Kidney tubule cell (primary cell): ENCODE measurements around the gene EHMT1.
"Not testable (repeated sequence)": the region's sequence is repeated elsewhere in the genome, so short reads cannot be mapped to it uniquely, and the experiment has no call there.

ENCODE experiments used
- DNase-seq: peaks from one replicate; pipeline ENCODE4 v3.0.0-alpha.2; 2018; ENCODE audit warnings: low spot score

Gene EHMT1

DNA sequence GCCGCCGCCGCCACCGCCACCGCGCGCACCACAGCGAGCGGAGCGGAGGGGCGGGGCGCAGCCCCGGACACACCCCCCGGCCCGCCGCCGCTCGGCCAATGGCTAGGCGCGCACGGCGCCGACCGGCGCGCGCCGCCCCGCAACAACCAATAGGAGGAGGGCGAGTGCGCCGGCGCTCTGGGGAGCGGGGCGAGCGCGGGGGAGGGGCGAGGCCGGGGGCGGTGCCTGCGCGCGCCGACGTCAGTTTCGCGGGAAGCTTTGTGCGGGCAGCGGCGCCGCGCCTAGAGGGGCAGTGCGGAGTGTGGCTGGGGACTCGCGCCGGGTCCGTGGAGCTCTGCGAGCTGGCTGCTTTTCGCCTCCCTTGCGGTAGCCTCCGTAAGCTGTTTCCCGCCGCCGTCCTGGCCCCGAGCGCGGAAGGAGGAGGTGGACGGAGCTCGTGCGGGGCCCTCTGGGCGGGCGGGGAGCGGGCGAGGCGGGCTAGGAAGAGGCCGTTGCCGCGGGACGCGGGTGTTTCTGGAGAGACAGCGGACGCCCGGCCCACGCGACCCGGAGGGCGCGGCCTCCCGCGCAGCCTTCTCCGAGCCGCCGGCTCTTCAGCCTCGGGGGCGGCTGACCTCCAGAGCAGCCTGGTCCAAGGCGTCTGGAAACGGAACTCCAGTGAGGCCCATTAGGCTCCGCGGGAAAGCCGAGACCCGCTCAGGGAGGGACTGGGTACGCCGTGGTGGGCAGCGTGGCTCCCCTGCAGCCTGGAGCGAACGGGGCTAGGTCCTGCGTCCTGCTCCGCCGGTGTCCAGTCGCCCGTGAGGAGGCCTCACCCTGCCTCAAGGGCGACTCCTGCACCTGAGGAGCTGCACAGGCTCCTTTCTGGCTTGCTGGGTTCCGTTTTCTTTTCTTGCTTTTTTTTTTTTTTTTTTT, 28.1 kb upstream of the EHMT1 start, which contains the start of gene ZMYND19:
Gene ZMYND19, minus strand, starts transcription at position 44 of the 915 bp plus-strand sequence. CDS start 249 bp downstream, outside the sequence.
- peak; percentile 91 for DNase-seq

DNA sequence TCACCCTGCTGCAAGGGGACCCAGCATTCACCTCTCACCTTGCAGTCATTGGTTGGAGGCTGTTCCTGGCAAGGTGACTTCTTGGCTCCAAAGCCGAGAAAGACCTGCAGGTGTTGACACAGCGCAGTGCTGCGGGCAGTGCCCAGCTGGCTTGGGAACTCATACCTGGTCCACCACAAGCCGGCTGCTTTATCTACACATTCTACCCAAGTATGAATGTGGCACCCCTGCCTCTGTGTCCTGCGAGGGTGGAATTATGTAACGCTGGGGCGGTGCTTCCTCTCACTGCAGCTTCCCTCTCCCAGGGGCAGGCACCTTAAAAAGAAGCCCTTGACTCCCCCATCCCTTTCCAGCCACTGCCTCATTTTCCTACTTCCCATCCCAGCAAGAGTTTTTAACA, 26.0 kb upstream of the EHMT1 start:
- DNase-seq = no peak

DNA sequence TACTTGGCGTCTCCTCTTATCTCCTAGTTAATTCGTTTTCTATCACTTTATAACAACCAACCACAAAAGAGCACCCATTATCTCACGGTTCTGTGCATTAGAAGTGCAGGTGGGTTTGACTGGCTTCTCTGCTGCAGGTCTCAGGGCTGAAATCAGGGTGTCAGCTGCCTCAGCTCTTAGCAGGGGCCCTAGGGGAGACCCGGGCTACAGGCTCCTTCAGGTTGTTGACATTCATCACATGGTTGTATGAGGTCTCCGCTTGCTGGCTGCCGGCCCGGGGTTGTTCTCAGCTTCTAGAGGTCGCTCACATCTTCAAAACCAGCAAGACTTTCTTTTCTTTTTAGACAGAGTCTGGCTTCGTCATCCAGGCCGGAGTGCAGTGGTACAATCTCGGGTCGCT, 25.6 kb upstream of the EHMT1 start:
- DNase-seq = no peak

DNA sequence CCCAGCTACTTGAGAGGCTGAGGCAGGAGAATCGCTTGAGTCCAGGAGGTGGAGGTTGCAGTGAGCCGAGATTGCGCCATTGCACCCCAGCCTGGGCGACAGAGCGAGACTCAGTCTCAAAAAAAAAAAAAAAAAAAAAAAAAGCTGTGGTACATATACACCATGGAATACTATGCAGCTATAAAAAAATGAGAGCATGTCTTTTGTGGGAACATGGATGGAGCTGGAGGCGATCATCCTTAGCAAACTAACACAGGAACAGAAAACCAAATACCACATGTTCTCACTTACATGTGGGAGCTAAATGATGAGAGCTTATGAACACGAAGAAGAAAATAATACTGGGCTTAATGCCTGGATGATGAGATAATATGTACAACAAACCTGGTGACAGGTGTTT, 22.2 kb upstream of the EHMT1 start:
- DNase-seq = not testable (repeated sequence)

DNA sequence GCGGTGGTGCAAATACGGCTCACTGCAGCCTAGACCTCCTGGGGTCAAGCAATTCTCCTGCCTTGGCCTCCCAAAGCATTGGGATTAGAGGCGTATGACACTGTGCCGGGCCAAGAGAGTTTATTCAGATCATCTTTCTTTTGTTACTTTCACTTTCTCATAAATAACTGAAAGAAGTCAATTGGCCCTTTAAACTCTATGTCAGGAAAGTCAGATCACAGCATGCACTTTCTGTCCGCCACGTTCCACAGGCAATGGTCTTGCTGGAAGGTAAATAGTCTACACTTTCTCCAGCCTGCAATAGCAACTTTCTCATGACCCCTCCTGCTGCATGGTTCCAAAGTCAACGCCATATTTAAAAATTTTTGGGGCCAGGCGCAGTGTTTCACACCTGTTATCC, 19.9 kb upstream of the EHMT1 start:
- DNase-seq = no peak

DNA sequence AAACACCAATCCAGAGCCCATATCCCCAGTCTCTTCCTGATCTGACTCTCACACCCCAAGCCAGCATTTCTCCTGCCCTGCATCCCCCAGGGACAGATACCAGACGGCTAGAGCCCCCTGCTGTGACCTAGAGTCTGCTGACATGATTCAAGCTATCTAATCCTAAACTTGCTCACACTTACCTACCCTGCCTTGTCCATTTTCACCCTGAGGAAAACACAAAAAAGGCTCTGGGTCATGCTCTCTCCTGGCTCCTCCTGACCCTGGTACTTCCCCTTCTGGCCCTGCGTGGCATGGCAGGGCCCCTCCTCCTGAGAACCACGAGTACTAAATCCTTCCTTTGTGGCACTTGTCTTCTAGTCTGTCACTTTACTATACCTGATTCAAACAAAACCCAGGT, 16.1 kb upstream of the EHMT1 start:
- DNase-seq = no peak

DNA sequence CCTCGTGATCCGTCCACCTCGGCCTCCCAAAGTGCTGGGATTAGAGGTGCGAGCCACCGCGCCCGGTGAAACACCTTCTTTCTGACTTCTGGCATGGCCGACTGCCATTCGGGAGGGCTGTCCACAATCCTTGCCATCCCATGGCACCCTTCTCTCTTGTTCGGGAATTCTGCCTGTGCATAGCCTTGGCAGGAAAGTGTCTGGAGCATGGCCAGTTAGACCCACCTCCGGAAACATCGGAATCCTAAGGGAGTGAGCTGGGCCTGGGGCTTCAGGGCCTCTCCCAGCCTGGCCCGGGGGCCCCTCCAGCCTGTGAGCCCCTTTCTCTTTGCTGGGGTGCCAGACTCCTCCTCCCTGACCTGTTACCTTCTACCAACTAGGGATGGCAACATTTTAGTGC, 14.9 kb upstream of the EHMT1 start:
- DNase-seq = no peak

DNA sequence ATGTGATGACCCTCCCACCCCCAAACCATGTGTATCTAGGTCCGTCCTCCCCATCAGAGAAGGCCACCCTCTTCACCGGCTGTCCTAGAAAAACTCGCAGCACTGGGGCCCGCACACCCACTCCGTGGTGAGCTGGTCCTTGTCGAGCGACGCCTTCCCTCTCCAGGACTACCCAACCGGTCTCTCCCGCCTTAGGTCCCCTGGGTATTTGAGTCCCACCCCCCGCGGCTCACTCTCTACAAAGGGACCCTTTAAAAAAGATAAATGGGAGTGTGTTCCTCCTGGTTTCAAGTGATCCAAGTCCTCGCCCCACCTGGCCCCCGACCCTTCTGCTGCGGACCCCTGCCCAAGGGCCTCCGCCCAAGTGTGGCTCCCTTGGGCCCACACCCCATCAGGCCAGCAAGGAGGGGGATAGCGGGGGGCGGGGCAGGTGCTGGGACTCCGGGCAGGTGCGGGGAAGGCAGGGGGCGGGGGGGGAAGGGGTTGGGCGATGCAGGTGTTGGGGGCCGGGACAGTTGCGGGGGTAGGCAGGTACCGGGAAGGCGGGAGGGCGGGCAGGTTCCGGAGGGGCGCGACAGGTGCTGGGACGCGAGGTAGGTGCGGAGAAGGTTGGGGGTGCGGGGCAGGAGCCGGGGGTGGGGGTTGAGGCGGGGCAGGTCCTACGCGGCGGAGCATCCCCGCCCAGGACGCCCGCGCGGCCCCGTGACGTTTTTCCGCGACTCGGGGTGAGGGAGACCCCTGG, 14.3 kb upstream of the EHMT1 start:
- no peak for DNase-seq

DNA sequence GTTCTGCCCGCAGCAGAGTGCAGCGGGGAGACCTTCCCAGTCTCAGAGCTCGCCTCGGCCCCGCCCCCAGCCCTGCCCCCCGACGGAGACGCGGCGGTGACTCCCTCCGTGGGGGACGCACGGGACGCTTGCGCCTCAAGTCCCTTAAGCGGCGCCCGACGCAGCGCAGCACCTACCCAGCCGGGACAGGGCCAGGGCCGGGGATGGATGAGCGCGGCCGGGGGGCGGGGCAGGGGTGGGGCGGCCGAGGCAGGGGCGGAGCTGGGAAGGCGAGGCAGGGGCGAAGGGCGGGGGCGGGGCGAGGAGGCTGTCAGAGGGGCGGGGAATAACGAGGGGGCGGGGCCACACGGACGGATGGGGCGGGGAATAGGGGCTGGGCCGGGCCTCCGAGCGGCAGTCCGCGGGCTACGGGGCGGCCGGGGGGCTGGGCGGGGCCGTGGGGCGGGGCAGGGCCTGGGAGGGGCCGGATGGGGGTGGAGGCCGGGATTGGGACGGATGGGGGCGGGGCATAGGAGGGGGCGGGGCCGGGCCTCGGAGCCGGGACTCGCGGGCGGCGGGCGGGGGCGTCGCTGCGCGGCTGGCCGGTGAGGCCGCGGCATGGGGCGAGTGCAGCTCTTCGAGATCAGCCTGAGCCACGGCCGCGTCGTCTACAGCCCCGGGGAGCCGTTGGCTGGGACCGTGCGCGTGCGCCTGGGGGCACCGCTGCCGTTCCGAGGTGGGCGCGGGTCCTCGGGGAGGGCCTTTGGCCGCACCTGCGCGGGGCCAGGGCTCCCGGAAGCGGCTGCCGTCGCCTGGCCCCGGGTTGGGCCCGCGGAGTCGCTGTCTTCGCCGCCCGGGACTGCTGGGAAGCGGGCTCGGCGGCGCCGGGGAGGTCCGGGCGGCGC, 13.4 kb upstream of the EHMT1 start, which contains the start of gene ARRDC1:
Gene ARRDC1, plus strand, starts transcription at position 566 of the 884 bp plus-strand sequence. Its CDS starts 32 bp downstream, at position 598.
- peak; percentile 96 for DNase-seq

DNA sequence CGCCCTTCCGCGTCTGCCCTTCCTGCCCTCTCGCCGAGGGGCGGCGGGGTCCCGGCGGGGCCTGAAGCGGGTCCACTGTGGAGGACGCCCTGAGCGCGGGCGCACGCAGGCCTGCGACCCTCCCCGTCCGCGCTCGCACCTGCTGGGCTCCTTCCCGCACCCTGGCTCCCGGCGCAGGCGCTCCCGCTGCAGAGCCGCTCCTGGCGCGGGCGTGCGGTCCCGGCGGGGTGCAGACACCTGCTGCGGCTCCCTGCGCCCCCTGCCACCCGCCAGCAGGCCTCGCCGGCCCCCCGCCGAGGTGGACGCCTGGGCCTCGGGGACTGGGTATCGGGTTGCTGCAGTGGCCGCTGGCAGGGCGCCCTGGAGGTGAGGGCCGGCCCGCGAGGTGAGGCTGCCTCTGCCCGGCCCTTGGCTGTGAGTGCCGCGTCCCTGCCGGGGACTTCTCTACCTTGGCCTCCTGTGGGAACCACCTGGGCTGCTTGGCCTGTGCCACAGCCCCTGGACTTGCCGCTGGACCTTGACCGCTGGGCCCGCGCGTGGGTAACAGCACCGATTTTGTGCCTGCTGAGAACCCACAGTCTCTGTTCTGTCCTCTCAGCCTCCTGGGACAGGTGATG, 12.7 kb upstream of the EHMT1 start:
- peak; percentile 26 for DNase-seq

DNA sequence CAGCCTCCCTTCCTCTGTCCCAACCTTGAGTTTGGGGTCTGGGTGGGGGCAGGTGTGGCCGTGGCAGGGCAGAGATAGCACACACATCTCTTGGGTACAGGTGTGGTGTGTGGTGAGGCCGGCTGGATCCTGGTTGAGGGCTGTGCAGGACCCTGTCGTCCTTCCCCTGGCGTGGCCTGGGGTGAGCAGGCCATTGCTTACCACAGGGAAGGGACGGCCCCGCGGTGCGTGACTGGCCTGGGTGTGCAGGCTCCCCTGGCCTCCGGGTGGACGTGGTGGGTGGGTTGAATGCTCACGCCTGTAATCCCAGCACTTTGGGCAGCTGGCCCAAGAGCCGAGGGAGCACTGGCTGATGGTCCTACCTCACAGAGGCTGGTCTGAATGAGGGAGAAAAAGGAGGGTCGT, 12.1 kb upstream of the EHMT1 start:
- DNase-seq = no peak

DNA sequence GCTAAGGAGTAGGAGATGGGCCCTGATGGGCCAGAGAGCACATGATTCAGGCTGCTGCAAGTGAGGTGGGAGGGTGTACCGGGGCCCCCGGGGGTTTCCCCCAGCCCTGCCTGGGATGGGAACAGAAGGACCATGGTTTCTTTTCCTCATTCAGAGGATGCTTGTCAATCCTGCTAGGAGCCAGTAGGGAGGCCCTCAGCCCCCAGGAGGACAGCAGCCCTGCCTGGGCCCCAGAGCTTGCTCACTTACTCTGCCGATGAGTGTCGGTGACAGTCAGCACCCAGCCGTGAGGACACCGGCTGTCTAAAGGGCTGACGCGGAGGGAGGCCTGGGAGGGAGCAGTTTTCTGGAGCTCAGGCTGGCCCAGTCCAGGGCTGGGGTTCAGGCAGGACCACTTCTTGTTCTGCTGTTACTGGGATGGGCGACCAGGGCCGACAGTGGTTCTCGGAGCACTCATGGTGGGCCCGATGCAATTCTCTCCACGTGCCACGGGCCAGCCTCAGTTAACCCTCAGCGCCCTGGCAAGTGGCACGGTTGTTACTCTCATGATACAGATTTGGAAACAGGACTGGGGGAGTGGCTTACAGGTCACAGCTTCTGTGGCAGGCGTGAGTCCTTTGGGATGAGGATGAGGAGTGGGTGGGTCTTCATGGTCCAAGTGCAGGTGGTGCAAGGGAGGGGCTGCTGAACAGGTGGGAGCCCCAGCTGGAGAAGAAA, 11.5 kb upstream of the EHMT1 start:
- DNase-seq = peak; percentile 73

DNA sequence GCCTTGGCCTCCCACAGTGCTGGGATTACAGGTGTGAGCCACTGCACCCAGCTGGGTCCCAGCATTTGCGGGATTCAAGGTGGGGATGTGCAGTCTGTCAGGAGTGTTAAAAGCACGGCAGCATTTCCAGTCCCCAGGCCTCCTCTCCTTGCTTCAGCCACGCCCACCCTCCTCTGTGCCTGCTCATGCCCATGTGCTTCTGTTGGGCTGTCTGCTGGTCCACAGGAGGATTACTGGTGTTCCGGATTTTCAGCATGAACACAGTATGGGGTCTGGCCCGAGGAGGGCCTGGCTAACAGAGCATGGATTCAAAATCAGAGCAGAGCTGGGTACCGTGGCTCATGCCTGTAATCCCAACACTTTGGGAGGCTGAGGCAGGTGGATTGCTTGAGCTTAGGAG, 7.9 kb upstream of the EHMT1 start:
- no peak for DNase-seq

DNA sequence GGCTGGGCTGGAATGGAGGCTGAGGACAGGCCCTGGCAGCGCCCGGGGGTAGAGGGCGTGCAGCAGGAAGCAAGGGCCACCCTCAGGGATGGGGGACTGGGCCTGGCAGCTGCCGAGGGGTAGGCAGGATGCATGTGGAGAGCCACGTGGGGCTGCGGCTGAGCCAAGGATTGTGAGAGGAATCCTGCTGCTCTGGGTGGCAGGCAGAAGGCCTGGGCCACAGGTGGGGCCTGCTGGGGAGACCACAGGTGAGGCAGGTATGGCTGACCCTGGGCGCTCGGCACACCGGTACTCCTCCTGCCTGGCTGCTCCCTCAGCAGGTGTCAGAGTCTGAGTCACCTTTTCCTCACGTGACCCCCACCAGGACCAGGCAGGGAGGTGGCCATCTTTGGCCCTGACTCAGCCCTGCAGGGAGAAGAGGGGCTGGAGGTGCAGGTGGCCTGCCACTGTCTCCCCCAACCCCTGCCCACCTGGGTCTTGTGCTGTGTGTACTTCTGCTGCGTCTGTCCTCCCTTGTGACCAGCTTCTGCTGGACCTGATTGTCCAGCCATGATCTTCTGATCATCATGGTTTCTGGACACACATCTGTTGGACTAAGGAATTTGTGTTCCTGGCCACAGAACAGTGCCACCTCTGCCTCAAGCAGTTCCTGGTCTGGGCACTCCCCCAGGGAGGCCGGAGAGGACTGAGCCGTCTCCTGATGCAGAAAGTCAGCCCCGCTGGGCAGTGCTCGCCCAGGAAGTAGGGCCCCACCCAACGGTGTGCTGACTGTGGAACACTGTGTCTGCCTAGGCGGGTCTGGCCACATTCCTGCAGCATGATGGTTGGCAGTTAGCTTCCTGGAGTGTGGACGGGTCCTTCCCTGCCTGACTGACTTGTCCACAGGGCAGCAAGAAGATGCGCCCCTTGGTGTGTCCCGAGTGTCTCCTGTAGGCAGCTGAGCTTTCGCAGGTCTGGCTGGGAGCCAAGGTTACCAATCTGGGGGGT, 6.9 kb upstream of the EHMT1 start:
- peak; percentile 99 for DNase-seq

DNA sequence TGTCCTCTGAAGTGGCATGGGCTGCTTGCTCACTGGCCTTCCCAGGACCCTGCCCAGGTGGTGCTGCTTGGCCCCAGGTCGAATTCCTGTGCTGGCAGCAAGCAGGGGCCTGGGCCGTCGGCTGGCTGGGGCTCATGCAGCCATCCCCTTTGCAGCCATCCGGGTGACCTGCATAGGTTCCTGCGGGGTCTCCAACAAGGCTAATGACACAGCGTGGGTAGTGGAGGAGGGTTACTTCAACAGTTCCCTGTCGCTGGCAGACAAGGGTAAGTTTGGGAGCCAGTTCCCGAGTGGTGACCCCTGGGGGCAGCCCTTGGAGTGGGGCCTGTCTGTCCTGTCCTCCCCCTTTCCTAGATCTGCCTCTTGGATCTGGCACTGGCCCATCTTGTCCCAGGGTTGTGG, 6.1 kb upstream of the EHMT1 start:
- DNase-seq = no peak

DNA sequence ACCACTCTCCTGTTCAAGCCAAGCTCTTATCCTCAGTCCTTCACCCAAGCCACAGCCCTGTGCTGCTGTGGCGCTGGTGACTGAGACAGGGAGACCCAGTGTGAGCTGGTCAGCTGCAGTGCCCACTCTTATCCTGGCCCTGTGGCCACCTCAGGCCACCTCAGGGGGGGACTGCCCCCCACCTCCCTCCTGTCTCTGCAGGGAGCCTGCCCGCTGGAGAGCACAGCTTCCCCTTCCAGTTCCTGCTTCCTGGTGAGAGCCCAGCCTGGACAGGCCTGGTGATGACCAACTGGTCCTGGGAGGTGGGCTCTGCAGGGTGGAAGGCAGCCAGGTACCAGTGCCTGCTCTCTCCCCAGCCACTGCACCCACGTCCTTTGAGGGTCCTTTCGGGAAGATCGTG, 5.5 kb upstream of the EHMT1 start:
- DNase-seq = no peak

DNA sequence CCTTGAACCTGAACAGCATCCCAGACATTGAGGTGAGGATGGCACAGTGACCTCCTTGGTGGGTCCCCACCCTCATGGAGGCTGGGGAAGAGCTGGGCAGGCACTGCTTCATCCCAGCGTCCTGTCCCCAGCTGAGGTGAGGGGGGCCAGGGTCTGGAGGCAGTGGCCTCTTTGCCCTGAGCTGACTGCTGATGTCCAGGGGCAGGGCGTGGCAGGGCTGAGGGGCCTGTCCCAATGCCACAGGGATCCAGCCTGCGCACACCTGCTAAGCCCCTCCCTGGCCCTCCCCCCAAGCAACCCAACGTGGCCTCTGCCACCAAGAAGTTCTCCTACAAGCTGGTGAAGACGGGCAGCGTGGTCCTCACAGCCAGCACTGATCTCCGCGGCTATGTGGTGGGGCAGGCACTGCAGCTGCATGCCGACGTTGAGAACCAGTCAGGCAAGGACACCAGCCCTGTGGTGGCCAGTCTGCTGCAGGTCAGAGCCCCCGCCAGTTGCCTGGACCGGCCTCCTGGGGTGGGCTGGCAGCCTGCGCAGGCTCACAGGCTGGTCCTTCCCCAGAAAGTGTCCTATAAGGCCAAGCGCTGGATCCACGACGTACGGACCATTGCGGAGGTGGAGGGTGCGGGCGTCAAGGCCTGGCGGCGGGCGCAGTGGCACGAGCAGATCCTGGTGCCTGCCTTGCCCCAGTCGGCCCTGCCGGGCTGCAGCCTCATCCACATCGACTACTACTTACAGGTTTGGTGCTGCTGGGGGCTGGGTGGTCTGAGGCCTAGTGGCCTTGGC, 4.9 kb upstream of the EHMT1 start:
- no peak for DNase-seq

DNA sequence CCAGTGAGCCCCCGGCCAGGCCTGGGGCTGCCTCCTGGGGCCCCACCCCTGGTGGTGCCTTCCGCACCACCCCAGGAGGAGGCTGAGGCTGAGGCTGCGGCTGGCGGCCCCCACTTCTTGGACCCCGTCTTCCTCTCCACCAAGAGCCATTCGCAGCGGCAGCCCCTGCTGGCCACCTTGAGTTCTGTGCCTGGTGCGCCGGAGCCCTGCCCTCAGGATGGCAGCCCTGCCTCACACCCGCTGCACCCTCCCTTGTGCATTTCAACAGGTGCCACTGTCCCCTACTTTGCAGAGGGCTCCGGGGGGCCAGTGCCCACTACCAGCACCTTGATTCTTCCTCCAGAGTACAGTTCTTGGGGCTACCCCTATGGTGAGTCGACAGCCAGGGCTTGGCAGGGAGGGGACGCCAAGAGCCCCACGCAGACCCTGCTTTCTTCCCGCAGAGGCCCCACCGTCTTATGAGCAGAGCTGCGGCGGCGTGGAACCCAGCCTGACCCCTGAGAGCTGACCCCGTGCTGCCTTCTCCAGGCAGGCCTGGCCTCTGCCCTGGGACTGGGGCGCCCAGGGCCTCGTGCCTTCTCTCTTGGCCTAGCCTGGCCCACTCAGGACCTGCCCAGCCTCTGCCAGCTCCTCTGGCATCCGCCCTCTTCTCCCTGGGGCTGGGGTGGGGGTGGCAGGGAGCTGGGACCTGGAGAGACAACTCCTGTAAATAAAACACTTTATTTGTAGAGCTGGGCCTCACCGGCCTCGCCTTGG, 4.0 kb upstream of the EHMT1 start:
- DNase-seq = no peak
